GM18861 (cell line): ENCODE measurements around the gene CDK17.

Source experiments
- ATAC-seq: cut with Tn5 transposase; IDR thresholded peaks from one replicate; pipeline ENCODE4 v1.9.1; 2021; ENCODE audit not compliant: unreplicated experiment

CDK17 gene

DNA sequence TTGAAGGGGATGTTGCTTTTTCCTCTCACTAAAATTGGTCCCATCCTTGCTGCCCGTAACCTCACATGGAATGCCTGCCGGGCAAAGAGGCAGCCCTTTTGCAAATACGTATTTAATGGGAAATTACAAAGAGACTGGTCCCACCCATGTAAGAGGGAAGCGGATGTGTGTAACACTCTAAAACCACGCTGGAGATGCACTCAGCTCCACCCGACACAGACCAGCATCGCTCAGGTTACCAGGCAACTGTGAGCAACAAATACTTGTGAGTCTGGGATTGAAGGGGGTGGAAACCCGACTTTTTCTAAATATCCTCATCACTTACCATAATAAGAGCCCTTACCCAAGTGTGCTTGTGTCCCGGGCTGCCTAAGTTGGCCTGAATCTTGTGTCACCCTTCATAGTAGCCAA is 158.4 kb downstream of the CDK17 start:
- ATAC-seq, result no peak

- no peak for ATAC-seq
Observed at GRCh38 chr12:96241431-96241830, 158.8 kb downstream of the CDK17 start.

DNA sequence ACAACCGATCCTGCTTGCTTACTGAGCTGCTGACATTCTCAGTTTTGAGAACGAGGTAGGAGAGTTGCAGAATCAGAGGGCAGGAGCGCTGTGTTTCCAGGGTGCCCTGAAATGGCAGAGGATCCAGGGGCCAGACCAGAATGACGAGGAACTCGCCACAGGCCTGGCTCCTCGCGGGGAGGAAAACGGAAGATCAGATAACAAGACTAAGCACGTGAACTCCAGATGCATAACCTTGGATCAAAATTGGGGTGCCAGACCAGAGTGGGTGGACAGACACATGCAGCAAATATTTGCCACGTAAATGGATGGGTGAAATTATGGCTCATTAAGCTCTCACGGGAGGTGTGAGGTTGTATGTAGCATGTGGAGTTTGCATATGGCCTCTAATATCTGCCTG is 159.6 kb downstream of the CDK17 start:
- ATAC-seq, result no peak

GRCh38 chr12:96239711-96240635 is 160.3 kb downstream of the CDK17 start:
- ATAC-seq, result no peak

DNA sequence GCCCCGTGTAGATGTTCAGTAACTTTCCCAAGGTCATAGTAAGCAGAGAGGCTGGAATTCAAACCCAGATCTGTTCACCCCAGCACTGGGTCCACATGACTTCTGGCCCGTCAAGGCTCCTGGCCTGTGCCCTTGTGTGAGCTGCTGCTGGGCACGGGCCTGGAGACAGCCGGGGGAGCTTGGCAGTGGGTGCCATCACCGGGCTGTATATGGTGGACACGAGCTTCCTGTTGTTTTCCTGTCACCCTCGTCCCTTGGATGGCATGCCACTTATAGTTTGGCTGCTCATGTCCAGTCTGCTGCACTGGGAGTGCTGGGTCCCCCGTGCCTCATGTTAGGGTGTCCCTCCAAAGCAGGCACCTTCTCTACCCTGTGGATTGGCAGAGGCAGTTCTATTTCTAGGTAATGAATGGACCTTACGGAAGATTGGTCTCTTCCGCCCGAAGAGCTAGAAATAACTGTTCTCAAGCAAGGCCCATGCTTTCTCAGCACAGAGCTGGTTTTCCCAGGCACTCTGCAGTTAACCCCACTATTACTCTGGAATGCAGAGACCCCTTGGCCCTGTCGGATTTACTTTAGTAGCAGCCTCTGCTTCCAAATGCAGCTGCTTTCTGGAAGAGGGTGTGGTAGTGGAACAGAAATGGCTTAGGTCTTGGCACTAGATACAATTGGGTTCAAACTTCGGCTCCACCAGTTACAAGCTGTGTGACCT is 161.7 kb downstream of the CDK17 start:
- ATAC-seq, result no peak

GRCh38 chr12:96237465-96238077 is 162.7 kb downstream of the CDK17 start:
- no peak for ATAC-seq

- no peak for ATAC-seq
Observed at GRCh38 chr12:96237035-96237434, 163.2 kb downstream of the CDK17 start.

DNA sequence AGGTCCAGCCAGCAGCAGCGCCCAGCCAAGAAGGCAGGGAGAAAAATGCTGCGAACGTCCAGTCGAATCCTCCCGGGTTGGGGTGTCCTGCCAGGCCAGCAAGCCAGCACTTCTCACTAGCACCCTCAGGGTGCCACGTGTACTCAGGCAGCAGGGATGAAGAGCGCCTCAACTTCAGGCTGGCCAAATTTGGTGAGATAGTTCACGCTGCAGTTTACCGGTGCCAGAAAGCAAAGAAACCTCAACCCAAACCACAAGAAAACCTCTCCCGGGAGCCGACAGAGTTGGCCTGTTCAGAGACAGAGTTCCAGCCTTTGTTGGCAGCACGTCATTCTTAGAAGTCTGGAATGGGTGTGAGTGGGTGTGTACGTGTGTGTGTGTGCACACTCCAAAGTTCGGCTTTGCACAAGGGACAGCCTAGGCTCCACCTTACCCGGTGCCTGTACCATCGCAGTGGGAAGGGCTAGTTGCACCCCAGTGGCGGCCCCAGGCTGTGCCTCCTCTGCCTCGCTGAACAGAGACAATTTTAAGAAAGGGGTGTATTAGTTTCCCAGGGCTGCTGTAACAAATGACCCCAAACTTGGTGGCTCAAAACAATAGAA is 163.9 kb downstream of the CDK17 start:
- no peak for ATAC-seq

DNA sequence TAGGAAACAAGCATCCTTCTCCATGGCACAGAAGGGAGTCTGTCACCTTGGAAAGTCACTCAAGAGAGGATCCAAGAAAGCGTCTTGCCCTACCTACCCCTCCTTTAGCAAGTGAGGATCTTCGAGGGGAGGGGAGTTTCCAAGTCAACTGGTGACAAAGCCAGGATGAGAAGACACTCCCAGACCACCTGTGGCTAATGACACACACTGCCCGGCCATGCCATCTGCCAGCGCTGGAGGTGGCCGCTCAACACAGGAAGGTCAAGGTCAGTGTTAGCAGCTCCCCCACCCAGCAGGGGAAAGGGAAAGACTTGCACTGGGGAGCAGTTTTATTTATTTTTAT is 164.8 kb downstream of the CDK17 start:
- ATAC-seq, result no peak

GRCh38 chr12:96234591-96235483 is 165.4 kb downstream of the CDK17 start:
- no peak for ATAC-seq

GRCh38 chr12:96233939-96234461 is 166.2 kb downstream of the CDK17 start:
- ATAC-seq, result no peak

DNA sequence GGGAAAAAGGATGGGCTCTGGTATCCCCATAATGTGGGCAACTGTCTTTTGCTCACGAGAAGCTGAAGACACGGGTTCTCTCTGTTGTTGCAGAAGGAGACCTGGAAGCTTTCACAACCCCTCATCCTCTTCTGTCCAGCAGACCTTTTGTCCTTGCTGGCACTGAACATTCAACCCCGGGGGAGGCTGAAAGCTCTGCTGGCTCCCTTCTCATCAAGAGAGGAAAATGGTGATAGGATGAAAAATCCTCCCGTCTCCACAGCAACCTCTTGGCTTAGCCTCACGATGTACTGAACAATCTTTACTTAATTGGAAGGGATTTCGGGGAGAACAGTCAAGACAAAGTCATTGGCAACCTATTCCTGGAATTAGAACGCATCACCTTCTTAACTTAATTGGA is 167.1 kb downstream of the CDK17 start:
- no peak for ATAC-seq

DNA sequence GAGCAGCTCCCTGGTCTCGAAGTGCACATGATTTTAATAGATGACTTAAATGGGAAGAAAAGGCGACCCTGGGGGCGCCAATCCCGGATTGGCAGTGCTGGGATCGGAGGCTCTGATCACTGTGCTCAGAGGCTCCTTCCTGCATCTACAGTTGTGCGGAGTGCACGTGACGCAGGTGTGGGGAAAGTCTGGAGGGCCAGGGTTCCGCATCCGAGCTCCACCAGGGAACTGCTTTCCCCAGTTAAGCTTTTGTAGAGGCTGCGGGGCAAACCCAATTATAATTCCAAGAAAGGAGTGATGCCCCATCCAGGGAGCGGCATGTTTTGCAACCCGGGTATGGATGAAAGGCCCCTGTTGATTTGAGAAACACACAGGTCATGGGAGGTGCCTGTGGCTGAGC is 169.6 kb downstream of the CDK17 start:
- no peak for ATAC-seq

DNA sequence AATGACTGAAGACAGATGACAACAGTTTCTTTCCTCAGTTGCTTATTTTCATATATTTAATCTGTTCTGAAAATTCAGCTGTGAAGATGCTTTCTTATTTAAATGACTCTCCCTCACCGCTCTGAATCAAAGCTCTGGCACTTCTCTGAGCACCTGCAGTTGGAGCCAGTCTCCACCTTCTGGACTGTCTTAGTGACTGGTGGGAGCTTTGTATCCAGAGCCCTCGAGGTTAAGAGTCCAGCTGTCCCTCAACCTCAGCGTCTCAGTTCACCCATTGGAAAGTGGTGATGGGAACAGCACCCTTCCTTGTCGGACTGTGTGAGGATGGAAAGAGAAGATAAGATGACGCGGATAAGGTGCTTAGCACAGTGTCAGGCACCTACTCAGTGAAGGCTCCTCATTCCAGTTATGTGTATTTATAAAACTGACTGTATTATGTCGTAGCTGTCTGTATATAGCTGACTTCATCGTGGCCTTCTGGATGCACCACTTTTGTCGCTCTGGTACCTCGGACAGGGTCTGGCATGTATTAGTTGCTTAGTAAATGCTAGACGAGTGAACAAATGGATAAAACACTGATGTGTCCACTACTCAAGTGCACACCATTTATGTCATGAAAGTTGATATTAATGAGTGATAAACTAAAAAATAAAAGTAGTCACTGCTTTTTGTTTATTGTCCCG is 171.5 kb downstream of the CDK17 start:
- ATAC-seq, result no peak
